CD4-positive, alpha-beta T cell treated with Interleukin-6 at 100 ng/mL for 8 hours (primary cell): Measurements from ENCODE around the gene ACSF3.

Source experiments
- DNase-seq: peaks from one replicate; pipeline ENCODE4 v3.0.0-alpha.2; 2020; ENCODE audit warnings: mixed read lengths, low spot score

Gene ACSF3

DNA sequence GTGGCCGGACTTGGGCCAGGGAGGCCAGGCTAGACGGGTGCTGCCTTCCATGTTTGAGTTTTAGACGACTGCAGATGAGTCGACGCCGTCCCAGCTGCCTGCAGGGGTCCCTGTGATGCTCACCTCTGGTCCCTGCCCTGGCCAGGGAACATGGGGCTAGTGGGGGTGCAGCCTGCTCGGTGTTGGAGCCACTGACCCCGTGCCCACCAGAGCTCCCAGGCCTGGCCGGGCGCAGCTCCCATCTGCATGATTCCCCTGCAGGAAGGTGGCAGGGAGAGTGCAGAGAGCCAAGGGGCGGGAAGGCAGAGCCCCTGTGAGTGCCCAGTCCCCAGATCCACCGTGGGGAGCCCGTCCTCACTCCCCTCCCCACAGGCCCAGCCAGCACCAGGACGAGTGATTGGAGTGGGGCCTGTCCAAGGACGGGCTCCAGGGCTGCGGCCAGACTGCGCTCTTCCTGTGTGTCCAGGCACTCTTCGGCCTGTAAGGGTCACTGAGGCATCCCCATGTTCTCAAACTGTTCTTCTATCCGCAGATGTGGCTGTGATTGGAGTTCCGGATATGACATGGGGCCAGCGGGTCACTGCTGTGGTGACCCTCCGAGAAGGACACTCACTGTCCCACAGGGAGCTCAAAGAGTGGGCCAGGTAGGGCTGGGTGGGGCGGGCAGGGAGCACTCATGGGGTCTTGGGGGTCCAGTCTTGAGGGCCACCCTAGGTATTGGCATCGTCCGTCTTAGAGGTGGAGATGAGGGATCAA lies 51.9 kb downstream of the ACSF3 start:
- DNase-seq = no peak

GRCh38 chr16:89146211-89147005 lies 52.8 kb downstream of the ACSF3 start:
- no peak for DNase-seq

GRCh38 chr16:89147085-89147817 lies 53.6 kb downstream of the ACSF3 start:
- no peak for DNase-seq

- DNase-seq = no peak
These were observed 55.7 kb downstream of the ACSF3 start for GRCh38 chr16:89149386-89149785.

DNA sequence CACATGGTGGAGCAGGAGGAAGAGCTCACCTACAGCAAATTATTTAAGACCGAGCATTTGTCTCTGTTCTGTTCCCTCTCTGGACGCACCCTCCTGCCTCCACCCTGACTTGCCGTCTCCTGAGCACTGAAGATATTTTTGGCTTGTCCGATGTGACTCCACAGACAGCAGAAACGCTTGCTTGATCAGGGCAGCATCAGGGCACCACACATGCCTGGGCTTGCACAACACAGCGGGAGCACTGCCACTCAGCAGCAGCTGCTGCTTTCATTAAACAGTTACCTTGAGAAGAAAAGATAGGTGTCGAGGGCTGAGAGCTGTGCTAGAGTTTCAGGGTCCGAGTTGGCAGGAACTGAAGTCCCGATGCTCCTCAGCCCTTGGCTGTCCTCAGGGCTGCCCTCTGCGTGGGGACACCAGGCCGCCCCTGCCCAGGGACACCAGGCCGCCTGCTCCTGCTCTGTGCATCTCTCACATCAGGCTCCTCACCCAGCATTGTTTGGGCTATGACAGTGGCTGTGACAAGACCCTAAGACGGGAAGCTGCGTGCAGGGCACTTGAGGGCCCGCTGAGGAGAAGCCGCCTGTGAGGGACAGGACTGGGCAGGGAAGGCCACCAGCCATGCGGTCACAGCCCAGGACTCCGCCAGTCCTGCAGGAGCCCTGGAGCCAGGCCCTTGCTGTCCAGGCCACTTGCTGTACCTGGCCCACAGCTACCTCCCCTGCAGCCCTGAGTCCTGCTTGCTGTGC lies 56.6 kb downstream of the ACSF3 start:
- no peak for DNase-seq

DNA sequence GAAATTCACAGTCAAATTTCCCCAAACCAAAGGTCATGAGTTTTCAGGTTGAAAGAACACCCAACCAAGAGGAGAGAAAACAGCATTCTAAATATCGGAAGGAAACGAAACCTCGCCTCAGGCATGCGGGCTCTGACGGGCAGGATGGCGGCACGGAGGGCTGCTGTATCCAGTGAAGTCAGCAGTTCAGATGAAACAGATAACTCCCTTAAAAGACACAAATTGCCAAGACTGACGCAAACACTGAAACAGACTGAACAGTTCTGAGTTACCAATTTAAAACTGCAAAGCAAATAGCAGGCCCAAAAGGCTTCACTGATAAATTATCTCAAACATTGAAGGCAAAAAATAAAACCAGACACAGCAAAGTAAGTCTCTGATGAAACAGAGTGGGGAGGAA lies 57.3 kb downstream of the ACSF3 start:
- DNase-seq = no peak

DNA sequence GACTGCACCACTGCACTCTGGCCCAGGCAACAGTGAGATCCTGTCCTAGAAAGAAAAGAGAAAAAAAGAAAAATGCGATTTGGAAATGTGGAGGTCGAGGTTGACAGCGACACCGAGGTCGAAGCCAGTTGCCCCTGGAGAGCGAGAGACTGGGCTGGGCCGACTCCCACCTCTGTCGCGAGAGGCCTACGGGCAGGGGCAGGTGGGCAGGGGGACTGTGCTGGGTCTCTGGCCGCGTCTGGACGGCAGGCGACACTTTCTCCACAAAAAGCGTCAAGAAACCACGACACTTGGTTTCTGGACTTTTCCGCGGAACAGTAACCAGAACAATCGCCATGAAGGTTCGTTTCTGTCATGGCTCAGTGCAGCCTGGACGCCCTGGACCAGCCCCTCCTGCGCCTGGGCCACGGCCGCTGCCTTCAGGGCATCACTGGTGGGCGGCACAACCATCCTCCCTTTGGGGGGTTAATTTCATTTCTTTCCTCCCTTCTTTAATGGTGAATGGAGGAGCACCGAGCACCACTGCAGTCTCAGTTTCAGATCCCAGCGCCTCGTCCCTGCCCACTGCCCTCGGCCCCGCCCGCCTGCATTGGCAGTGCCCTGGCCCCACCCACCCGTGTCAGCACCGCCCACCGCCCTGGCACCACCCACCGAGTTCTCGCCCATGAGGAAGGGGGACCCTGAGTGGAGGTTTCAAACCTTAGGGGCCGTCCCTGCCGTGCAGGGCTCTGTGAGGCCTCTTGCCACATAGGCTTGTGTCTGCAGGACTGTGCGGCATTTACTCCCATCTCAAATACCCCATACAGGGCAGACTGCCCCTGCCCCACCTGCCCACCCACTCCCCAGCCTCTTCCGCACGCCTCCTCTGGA lies 59.4 kb downstream of the ACSF3 start:
- DNase-seq = no peak

DNA sequence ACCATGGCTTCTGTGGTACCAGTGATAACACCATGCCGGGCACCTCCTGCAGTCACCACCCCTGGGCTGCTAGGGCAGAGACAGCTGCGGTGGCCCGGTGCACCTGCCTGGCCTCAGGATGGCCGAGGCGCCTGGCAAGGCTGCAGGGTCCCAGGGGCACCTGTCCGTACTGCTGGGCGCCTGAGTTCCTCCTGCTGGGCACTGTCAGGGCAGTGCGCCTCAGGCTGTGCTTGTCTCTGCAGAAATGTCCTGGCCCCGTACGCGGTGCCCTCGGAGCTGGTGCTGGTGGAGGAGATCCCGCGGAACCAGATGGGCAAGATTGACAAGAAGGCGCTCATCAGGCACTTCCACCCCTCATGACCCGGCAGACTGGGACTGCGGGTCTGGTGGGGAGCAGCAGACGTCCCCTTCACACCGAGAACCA lies 60.2 kb downstream of the ACSF3 start:
- no peak for DNase-seq

DNA sequence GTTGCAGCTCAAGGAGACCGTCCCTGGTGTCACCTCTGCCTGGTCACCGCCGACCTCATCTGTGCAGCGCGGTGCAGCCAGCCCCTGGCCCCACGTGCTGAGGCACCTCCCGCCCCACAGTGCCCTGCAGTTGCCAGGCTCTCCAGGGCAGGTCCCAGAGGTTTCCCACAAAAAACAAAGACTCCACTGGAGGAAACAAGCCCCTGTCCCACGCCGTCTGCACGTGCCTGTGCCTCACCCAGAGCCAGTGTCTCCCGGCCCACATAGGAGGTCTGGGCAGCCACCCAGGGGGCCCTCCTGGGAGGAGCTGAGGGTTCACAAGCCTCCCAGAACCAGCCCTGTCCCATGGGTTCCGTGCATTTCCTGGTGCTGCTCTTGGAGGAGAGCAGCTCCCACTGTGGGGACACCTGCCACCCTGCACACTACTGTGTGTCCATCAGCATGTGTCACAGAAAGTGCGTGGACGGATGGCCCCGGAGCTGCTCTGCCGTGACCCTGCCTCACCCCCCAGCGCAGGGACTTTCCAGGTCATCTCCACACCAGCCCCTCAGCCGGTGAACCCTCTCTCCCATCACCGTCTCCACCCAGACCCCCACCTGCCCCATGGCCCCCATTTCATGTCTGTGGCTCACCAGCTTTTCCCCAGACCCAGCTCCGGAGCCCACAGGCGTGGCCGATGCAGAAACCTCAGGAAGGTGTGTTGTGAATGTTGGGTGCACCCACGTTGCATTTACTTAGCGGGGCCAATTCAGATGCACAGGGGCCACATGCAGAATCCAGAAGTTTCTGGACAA lies 60.9 kb downstream of the ACSF3 start:
- no peak for DNase-seq

GRCh38 chr16:89155184-89155679 lies 61.6 kb downstream of the ACSF3 start:
- no peak for DNase-seq

DNA sequence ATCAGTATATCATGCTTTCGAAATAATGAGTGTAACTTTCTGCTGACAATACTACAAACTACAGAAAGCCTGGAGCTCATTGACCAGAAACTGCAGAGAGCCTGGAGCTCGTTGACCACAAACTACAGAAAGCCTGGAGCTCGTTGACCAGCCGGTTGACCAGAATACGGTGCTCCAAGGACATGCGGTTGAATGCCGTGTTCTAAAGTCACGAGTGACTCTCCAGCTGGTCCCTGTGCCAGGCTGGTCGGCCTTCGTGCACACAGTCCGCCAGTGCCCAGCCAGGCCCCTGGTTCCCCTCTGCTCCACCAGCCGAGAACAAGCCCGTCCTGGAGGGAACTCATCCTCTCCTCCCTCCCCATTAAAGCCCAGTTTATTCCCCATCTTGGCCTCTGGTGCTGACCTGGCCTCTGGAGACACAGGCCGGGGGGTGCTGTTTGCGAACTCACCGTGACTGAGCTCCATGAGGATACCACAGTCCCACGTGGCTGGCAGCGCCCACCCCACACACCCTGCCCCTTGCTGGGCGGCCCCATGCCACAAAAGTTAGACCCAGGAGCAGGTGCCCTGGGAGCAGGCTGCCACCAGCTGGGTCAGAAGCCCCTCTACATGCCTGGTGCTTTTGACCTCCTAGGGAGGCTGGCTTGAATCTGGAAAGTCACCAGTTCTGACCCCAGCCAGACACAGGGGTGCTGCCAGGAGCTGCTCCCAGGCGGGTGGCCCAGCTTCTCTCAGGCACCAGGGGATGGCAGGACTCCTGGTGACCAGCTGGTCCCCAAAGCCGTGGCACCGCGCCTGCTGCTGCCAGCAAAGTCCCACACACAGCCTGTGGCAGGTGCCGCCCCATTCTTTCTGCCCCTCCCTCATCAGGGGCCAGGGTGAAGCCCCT lies 62.4 kb downstream of the ACSF3 start:
- DNase-seq = no peak

DNA sequence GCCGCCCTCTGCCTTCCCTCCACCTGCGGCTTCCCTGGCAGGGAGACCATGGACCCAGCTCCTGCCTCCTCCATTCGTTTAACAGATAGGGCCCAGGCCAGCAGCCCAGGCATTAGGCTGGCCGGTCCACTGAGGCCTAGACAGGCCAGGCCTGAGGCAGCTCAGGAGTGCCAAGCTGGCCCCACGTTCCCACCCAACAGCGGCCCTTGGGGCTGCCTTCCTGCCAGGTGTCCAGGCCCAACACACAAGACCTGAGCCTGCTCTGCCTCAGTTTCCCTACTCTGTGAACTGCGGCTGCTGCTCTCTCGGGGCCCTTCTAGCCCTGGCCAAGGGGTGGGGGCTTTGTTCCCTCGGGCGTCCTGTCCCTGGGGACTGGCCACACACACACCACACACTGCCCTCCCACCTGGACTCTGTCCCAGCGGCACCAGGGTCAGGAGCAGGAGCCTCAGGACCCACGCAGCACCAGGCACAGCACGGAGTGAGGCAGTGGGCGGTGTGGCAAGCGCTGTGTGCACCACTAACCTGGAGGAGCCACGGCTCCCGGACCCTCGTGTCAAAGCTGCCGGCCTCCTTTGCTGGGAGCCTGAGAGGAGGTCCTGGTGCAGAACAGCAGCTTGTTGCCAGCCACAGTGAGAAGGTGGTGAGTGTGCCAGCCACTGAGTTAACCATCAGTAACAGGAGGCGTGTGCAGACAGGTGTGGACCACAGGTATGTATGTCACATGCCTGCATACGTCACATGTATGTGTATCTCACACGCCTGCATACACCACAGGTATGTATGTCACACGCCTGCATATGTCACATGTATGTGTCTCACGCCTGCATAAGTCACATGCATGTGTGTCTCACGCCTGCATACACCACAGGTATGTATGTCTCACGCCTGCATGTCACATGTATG lies 63.3 kb downstream of the ACSF3 start:
- DNase-seq = no peak

DNA sequence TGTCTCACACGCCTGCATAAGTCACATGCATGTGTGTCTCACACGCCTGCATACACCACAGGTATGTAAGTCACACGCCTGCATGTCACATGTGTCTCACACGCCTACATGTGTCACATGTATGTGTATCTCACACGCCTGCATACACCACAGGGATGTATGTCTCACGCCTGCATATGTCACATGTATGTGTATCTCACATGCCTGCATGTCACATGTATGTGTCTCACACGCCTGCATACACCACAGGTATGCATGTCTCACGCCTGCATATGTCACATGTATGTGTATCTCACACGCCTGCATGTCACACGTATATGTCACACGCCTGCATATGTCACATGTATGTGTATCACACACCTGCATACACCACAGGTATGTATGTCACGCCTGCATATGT lies 64.1 kb downstream of the ACSF3 start:
- no peak for DNase-seq

GRCh38 chr16:89159066-89159849 lies 65.6 kb downstream of the ACSF3 start:
- DNase-seq = no peak

DNA sequence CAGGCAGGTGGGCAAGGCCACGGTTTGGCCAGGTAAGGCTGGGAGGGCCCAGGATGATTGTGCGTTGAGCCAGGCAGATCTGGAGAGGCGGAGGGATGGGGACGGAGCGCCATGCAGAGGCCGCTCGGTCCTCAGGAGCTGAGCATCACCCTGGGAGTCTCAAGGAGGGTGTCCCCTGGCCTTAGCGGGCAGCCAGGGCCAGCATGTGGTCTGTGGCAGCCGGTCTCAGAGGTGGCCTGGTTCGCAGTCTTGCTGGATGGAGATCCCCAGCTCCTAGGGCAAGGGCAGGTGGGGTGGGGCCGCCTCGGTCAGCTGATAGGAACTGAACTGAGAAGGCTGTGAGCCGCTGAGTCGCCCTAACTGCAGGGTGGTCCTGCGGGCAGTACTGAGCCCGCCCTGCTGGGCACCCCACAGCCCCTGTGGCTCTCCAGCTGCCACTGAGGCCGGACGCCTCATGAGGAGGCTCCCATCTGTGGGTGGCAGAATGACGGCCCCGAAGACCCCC lies 66.2 kb downstream of the ACSF3 start:
- no peak for DNase-seq

- no peak for DNase-seq
These were observed 67.5 kb downstream of the ACSF3 start for GRCh38 chr16:89160977-89161701.
